NCI-H1092 (cell line): ENCODE results near the gene CIROP.

Source experiments
- DNase-seq: peaks from one replicate; lab custom pipeline; 2025; lab: John Stamatoyannopoulos, UW

Gene CIROP

DNA sequence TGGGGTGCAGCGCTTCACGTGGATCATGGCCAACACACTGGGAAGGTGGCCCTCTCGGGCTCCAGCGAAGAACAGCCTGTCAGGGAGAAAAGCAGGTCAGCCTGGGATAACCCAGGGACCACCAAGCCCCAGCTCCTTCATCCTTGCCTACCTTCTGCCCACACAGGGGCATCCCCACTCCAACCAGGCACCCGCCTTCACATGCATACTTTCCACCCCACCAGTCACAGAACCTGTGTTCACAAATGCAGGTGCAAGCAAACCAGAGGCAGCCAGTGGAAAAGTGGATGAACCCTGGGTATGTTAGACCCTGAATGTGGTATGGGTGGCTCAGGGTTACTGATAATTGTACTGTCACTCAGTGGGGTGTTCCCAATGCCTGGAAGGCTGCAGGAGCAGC is 26.7 kb upstream of the CIROP start:
- no peak for DNase-seq

DNA sequence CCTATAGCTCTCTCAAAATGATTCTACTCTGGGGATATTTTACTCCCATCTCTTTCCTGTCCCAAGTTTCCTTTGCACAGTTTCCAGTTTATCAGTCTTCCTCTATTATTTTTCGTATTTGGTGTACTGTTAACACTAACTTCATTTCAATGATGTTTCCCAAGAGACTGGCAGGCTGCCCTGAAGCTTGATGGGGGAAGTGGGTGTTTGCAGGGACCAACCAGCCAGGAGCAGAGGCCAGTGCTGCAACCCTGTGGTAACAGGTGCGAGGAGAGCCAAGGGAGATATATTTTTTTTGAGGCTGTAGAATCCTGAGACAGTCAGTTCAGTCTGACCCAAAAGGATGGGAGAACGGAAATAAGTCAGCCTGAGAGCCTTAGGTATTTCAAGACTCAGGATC is 26.1 kb upstream of the CIROP start:
- no peak for DNase-seq

DNA sequence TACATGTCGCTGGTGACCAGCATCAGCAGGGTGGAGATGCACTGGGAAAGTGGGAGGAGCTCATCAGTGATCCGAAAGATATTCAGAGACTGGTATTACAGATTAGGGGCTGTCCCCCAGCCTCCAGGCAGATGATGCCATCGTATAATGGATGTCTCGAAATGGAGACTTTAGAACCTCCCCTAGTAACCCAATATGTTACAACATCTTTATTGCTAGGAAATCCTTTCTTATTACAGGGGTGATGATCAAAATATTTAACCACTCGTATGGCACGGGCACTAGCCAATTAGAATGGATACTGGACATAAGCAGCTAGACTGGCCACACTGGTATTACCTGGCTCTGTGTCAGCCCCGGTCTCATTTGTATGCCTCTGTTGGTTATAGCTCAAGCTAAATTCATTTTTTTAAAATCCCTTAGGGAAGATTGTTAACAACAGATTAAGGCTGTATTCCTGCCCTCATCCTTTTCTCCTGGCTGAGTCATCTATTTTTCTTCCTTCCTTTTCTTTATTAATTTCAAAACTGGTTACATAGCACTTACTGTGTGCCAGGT is 25.0 kb upstream of the CIROP start:
- no peak for DNase-seq

GRCh38 chr14:23128969-23129758 is 24.4 kb upstream of the CIROP start:
- DNase-seq: no peak

- DNase-seq: no peak
These were observed 23.1 kb upstream of the CIROP start for GRCh38 chr14:23127861-23128260.

DNA sequence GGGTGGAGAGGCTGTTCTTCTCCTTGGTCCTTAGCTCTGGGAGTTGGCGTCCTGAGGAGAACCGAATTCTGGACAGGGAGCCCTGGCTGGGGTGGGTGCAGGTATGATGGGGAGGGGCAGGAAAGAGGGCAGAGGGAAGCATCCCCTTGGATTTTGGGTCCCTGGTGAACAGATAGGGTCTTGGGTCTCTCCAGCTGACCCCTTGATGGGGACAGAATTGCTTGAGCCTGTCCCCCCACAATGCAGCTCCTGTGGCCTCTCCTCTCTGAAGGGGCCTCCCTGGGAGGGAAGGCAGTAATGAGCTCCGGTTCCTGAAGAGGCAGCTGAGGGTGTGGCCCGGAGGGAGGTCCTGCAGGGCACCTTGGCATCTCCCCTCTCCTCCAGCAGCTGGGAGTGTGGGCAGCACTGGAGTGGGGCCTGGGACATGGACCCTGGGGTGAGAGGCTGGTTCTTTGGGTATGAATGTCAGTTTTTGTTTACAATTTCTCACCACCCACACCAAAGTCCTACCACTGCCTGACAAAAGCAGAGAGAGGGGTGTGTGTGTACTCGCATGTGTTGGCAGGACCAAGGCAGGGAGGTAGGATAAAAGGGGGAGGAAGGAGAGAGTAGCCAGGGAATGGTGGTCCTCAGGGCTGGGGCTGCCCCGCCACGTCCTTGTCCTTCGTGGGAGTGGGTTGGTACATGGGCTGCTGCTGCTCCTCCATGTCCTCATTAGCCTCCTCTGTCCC is 21.9 kb upstream of the CIROP start:
- no peak for DNase-seq

DNA sequence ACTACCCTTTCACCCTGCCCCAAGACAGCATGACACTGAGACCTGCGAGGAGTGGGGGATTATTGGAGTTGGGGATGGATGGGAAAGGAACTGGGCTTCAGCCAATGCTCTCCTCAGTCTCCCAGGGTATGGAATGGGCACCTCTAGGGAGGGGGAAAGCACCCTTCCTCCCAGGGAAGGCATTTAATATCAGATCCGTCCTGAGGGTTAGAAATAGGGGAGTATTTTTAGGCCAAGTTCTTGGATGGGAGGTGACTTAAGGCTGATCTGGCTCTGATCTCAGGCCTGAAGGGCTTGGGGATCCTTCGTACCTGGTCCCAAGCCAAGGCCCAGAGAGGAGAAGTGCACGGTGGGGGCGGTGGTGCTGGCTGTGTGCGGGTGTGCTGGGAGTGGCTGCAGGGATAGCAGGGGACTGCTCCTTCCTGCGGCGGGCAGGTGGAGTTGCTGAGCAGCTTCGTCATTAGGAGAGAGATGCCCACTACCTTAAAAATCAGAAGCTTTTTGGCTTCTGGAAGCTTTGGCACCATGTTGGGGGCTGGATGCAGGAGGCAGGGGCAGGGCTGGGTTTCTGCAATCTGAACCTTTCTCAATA is 21.2 kb upstream of the CIROP start:
- DNase-seq: no peak

GRCh38 chr14:23125011-23125410 is 20.2 kb upstream of the CIROP start:
- no peak for DNase-seq

GRCh38 chr14:23124337-23124954 is 19.7 kb upstream of the CIROP start:
- DNase-seq: no peak

DNA sequence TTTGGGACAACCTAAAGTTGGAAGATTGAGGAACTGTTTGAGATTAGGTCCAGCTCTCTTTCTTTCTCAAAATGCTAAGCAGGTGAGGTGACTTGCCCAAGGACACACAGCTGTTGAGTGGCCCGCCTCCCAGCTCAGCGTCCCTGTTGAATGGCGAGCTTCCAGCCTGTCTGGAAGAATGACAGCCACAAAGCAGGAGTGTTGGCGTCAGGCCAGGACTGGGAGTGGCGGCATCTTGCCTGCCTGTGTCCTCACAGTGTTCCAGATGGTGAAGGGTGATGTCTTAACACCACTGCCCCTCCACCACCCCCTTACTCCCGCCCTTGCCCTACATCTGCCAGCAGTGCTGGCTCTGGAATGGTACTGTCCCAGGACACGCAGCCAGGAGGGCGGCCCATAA is 18.6 kb upstream of the CIROP start:
- no peak for DNase-seq

DNA sequence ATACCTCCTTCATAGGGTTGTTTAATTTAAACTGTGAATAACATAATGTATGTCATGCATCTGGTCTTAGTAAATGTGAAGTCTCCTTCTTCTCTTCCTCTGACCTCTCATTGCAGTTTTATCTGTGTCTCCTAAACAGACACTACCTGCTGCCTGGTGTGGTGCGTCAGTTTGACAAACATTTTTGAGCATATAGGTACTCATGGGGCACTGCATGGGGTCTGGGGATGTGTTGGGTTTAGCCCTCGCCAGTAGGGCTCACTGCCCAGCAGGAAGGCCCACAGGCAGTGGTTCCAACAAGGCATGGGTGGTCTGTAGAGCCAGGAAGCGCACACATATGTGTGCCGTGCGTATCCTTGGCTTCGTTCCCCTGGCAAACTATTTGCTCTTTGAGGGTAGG is 17.3 kb upstream of the CIROP start:
- DNase-seq: no peak

- DNase-seq: no peak
These were observed 16.6 kb upstream of the CIROP start for GRCh38 chr14:23121361-23121771.

- DNase-seq: peak; percentile 79
These were observed 15.9 kb upstream of the CIROP start for GRCh38 chr14:23120541-23121251.

DNA sequence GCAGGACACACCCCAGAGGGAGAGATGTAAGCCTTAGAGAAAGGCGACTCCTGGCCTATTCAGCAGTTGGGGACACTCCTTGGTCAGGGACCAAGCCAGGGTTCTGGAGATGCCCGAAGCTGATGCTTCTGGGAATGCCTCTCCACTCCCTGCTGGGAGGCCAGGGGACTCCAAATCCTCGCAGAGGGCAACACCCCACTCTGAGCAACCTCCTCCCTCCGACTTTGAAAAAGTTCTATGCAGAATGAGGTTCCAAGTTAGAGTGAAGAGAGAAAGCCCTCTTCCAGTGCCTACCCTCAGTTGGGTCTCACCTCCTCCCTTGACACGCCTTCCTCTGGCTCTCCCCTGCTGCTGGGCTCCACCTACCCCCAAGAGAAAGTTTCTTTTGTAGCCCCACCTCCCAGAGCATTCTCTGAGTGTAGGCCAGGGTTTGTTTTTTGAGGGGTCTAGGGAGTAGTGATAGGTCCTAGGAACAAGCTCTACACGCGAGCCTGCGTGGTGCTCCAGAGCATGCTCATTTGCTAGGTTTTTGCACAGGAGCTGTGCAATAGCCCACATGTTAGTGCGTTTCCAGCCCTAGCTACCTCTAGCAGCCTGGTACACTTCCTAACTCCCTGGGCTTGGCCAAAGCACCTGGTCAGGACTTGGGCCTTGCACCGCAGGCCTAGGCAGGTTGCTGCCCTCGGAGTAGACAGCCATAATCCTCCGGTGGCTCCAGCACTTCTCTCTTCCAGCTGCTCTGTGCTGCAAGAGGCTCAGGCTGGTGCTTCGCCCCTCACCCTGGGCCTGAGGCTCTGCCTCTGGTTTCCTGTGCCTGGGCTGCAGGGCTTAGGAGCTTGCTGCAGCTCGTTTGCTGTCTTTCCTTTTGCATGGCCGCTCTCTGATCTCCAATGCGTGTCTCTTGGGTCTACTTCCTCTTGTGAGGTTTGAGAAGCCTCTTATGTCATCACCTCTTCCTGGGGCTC is 14.9 kb upstream of the CIROP start:
- DNase-seq: no peak

- DNase-seq: no peak
These were observed 13.9 kb upstream of the CIROP start, which contains the start of gene CEBPE for GRCh38 chr14:23118506-23119362. Gene CEBPE (minus strand): TSS chr14:23119255. CDS start chr14:23119091, 164 bp downstream.

DNA sequence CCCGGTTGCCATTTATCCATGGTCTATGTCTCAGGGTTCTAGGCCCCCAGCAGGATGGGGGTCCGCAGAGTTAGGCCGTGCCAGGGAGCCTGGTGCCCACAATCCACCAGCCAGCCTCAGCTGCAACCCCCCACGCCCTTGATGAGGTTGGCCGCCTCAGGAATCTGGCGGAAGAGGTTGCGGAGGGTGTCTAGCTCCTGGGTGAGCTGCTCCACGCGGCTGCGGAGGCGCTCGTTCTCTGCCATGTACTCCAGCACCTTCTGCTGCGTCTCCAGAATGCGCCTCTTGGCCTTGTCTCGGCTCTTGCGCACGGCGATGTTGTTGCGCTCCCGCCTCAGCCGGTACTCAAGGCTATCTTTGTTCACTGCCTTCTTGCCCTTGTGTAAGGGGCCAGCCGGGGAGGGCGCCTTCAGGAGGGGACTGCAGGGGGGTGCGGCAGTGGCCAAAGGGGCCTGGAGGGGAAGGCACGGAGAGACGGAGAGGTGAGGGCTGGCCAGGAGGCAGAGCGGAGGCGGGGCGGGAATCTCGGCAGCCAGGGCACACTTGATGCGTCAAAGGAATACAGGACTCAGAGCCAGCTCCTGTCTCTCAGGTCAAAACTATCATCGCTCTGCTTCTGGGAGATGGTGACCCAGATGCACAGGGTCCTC is 12.7 kb upstream of the CIROP start:
- no peak for DNase-seq

DNA sequence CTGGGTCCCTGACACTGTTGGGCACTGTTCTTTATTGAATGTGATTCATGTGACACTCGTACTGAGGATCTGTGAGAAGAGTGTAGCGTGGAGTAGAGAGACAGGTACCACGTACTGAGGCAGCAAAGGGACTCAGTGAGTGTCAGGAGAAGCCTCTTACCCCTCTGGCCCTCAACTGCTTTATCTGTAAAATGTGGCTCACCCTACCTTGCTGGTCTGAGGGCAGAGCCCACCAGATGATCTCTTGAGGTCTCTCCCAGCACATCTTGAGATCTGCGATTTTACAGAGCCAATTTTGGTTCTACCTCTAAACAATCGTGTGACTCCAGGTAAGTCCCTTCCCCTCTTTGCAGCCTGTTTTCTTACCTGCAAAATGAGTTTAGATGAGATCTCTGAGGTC is 11.1 kb upstream of the CIROP start:
- DNase-seq: no peak

DNA sequence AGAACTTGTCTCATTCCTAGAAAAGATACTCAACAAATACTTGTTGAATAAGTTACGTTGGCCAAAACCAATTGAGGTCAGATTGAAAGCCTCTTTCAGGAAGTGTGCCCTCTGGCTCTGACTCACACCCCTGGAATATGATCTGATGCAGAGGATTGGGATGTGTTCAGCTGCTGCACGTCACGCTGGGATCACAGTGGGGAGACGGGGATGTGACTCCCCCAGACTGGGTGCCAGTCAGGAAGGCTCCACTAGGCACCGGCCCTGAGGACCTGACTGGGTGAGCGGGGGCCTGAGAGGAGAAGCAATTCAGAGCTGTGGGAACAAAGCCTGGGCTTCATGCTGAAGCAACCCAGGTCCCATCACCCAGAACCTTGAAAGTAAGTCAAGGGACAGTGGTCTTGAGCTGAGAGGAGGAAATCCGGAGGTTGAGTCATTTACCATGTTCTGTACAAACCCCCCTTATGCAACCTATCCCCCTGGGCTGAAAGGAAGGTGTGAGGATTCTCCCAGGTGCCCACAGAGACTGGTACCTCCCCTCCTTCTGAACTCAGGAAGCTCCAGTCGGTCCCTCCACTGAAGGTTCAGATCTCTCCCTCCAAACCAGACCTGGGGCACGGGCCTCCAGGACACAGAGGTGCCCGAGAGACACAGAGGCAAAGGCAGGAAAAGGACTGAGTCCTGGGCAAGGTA is 10.4 kb upstream of the CIROP start:
- no peak for DNase-seq
